Kidney epithelial cell (primary cell): ENCODE measurements around the gene ITGA6. TPM values are rescaled to one million over a fixed set of nuclear protein-coding genes. Genes with fewer than 3 reads are reported as not detected.

Experiments
- DNase-seq: peaks from one replicate; pipeline ENCODE4 v3.0.0-alpha.2; 2010; ENCODE audit warnings: low read depth
- H3K27me3 ChIP-seq: 2 replicates; pipeline ENCODE4 v1.6.0; 2011; ENCODE audit warnings: low read length; ENCODE audit not compliant: control insufficient read depth, insufficient read depth
- H3K36me3 ChIP-seq: 2 replicates; pipeline ENCODE4 v1.5.1; 2011; ENCODE audit warnings: low read length; ENCODE audit not compliant: control insufficient read depth, insufficient read depth
- H3K4me3 ChIP-seq: 2 replicates; pipeline ENCODE4 v1.5.1; 2011; ENCODE audit warnings: low read depth, mild to moderate bottlenecking, control low read depth, low read length
- total RNA-seq: library from RNA; depleted of rRNA; stranded (reverse); fragments of >200 nt; gene quantifications from 2 replicates; pipeline ENCODE4 v1.2.3, GENCODE V29; 2015
- TF ChIP-seq, protein P1 (sequence below): IDR thresholded peaks from 2 replicates; pipeline ENCODE4 v1.5.1; 2011; ENCODE audit warnings: mild to moderate bottlenecking, moderate library complexity, low read length, control low read depth, inconsistent platforms; ENCODE audit not compliant: insufficient read depth, poor library complexity, severe bottlenecking

The ITGA6 gene
- total RNA-seq, 1 donor from 2014 or later: 94.7 TPM

DNA sequence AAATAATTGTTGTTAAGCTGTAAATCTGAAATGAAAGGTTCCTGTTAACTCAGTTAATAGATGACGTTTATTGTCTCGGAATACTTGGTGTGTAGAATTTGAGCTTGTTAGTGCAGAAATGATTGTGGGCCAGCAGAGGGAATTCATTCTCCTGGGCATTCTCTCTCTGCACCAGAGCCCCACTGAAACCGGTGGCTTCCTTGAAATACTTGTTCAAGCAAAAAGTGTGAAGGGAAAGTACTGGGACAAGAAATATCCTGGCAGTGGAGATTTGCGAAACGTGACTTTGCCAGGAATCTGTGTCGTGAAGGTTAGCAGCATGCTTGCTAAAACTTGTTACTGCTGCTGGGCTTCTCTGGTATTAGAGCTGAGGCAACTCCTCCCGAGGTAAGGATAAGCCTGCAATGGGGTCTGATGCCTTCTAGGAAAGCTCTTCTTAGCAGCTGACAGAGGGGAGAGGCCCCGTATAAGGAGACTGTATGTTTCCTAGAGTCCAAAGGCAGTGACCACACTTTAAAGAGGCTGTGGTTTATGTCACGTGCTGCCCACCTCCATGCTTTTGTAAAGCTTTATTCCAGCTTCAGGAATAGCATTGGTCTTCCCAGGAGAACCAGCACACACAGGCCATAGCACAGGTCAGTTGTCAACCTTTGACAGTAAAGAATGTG, 2.0 kb downstream of the ITGA6 start:
- no peak for DNase-seq
- TF ChIP-seq, protein P1, sequence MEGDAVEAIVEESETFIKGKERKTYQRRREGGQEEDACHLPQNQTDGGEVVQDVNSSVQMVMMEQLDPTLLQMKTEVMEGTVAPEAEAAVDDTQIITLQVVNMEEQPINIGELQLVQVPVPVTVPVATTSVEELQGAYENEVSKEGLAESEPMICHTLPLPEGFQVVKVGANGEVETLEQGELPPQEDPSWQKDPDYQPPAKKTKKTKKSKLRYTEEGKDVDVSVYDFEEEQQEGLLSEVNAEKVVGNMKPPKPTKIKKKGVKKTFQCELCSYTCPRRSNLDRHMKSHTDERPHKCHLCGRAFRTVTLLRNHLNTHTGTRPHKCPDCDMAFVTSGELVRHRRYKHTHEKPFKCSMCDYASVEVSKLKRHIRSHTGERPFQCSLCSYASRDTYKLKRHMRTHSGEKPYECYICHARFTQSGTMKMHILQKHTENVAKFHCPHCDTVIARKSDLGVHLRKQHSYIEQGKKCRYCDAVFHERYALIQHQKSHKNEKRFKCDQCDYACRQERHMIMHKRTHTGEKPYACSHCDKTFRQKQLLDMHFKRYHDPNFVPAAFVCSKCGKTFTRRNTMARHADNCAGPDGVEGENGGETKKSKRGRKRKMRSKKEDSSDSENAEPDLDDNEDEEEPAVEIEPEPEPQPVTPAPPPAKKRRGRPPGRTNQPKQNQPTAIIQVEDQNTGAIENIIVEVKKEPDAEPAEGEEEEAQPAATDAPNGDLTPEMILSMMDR: peak; percentile 41
- no peaks in the 10 kb centered on the region for H3K36me3 ChIP-seq
- H3K27me3 ChIP-seq: no peaks in the 10 kb centered on the region
- H3K4me3 ChIP-seq: peak overlapping the region; percentile 75

GRCh38 chr2:172430027-172430426, 2.6 kb downstream of the ITGA6 start:
- Histone ChIP-seq H3K27me3 (no peaks in the 10 kb centered on the region), H3K4me3 (no peak overlapping the region), H3K36me3 (no peaks in the 10 kb centered on the region)
- DNase-seq: no peak
- TF ChIP-seq, protein P1: no peak

GRCh38 chr2:172430678-172431077, 3.3 kb downstream of the ITGA6 start:
- TF ChIP-seq, protein P1: no peak
- Histone ChIP-seq H3K36me3 (no peaks in the 10 kb centered on the region), H3K27me3 (no peaks in the 10 kb centered on the region), H3K4me3 (no peak overlapping the region)
- peak; percentile 49 for DNase-seq

- no peaks in the 10 kb centered on the region for H3K36me3 ChIP-seq
- DNase-seq: no peak
- TF ChIP-seq, protein P1: no peak
- H3K4me3 ChIP-seq: no peak overlapping the region
- no peaks in the 10 kb centered on the region for H3K27me3 ChIP-seq
Measured at GRCh38 chr2:172431463-172431862, 4.1 kb downstream of the ITGA6 start.

GRCh38 chr2:172431993-172432392, 4.6 kb downstream of the ITGA6 start:
- no peak for DNase-seq
- Histone ChIP-seq H3K4me3 (no peak overlapping the region), H3K36me3 (no peaks in the 10 kb centered on the region), H3K27me3 (no peaks in the 10 kb centered on the region)
- TF ChIP-seq, protein P1: no peak

DNA sequence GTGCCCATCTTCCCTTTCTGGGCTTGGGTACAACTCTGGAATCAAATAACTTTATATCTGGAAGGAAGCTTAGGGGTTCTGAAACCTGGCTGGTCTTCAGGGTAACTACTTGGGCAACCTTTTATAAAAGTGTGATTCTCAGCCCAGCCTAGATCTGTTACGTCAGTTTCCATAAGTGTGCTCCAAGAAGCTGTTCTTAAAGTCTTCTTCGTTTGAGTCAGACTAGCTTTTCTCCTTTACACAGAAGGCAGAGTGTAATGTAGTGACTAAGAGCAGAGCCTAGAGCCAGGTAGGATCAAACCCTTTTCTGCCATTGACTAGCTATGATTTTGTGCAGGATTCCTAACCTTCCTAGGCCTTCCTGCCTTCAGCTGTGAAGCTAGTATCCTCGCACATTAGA, 5.8 kb downstream of the ITGA6 start:
- no peaks in the 10 kb centered on the region for H3K27me3 ChIP-seq
- DNase-seq: no peak
- no peak overlapping the region for H3K4me3 ChIP-seq
- H3K36me3 ChIP-seq: no peaks in the 10 kb centered on the region
- TF ChIP-seq, protein P1: no peak
